Neural progenitor cell (in vitro differentiated cells): ENCODE measurements around the gene ATOH7. TPM values are rescaled to one million over a fixed set of nuclear protein-coding genes. Genes with fewer than 3 reads are reported as not detected.

Experiments
- DNase-seq: peaks from one replicate; pipeline ENCODE4 v3.0.0-alpha.2; 2016; ENCODE audit warnings: low spot score
- H2AFZ ChIP-seq: fragments of 200-600 bp; sonication (generic); replicated peaks from 2 replicates; pipeline ENCODE4 v1.6.1; 2016; ENCODE audit warnings: antibody characterized with exemption
- H3F3A ChIP-seq: fragments of 200-600 bp; sonication (generic); 2 replicates; pipeline ENCODE4 v1.6.1; 2016; ENCODE audit warnings: antibody characterized with exemption, low read depth
- H3K27ac ChIP-seq: fragments of 200-600 bp; sonication (generic); 2 replicates; pipeline ENCODE4 v1.5.1; 2016; ENCODE audit warnings: mild to moderate bottlenecking
- H3K27me3 ChIP-seq: fragments of 200-600 bp; sonication (generic); 2 replicates; pipeline ENCODE4 v1.6.1; 2016; ENCODE audit warnings: mild to moderate bottlenecking, moderate library complexity
- H3K36me3 ChIP-seq: fragments of 200-600 bp; sonication (generic); 2 replicates; pipeline ENCODE4 v1.5.1; 2016
- H3K4me1 ChIP-seq: fragments of 200-600 bp; sonication (generic); 2 replicates; pipeline ENCODE4 v1.6.1; 2016; ENCODE audit warnings: mixed run types
- H3K4me2 ChIP-seq: fragments of 200-600 bp; sonication (generic); 2 replicates; pipeline ENCODE4 v1.6.1; 2016
- H3K4me3 ChIP-seq: fragments of 200-600 bp; sonication (generic); 2 replicates; pipeline ENCODE4 v1.5.1; 2016
- H3K79me2 ChIP-seq: fragments of 200-600 bp; sonication (generic); 2 replicates; pipeline ENCODE4 v1.6.1; 2016; ENCODE audit warnings: low read depth
- H3K9ac ChIP-seq: fragments of 200-600 bp; sonication (generic); 2 replicates; pipeline ENCODE4 v1.6.1; 2016
- H3K9me3 ChIP-seq: fragments of 200-600 bp; sonication (generic); 2 replicates; pipeline ENCODE4 v1.5.1; 2016; ENCODE audit warnings: low read depth
- H4K20me1 ChIP-seq: fragments of 200-600 bp; sonication (generic); 2 replicates; pipeline ENCODE4 v1.6.1; 2016; ENCODE audit warnings: low read depth
- H3K27ac Mint-ChIP-seq: 3 replicates; pipeline ENCODE4 v1.8.0; 2021; ENCODE audit warnings: mixed read lengths
- H3K27me3 Mint-ChIP-seq: 2 replicates; pipeline ENCODE4 v1.8.0; 2022; ENCODE audit warnings: low read depth, mild to moderate bottlenecking, inconsistent platforms, moderate library complexity, mixed read lengths; ENCODE audit not compliant: insufficient read depth
- H3K36me3 Mint-ChIP-seq: 3 replicates; pipeline ENCODE4 v1.8.0; 2021; ENCODE audit warnings: mixed read lengths
- H3K4me1 Mint-ChIP-seq: 3 replicates; pipeline ENCODE4 v1.8.0; 2021; ENCODE audit warnings: mixed read lengths
- H3K4me3 Mint-ChIP-seq: 3 replicates; pipeline ENCODE4 v1.8.0; 2021; ENCODE audit warnings: mild to moderate bottlenecking, moderate library complexity, mixed read lengths
- H3K9me3 Mint-ChIP-seq: 3 replicates; pipeline ENCODE4 v1.8.0; 2020; ENCODE audit warnings: mixed read lengths
- CTCF ChIP-seq: fragments of 200-600 bp; sonication (generic); IDR thresholded peaks from 2 replicates; pipeline ENCODE4 v1.5.1; 2017; ENCODE audit warnings: antibody characterized with exemption, mild to moderate bottlenecking
- EZH2 ChIP-seq: fragments of 200-600 bp; sonication (generic); IDR thresholded peaks from 2 replicates; pipeline ENCODE4 v1.6.1; 2017; ENCODE audit warnings: antibody characterized with exemption, mild to moderate bottlenecking, moderate library complexity
- EZH2phosphoT487 ChIP-seq: fragments of 200-600 bp; sonication (generic); IDR thresholded peaks from 2 replicates; pipeline ENCODE4 v1.6.1; 2017; ENCODE audit warnings: antibody characterized with exemption
- total RNA-seq: library from RNA; depleted of rRNA; stranded (reverse); fragments of >200 nt; gene quantifications from 2 replicates; pipeline ENCODE4 v1.2.3, GENCODE V29; 2015; ENCODE audit warnings: low replicate concordance

Gene ATOH7
- total RNA-seq, 1 donor from 2014 or later, result not detected

GRCh38 chr10:68212721-68213352 lies 19.1 kb downstream of the ATOH7 start:
- Histone ChIP-seq H3K4me1 (peaks cover 5% of the 10 kb centered on the region), H3K9me3 (no peaks in the 10 kb centered on the region), H3K27me3 (no peaks in the 10 kb centered on the region), H3F3A (no peaks in the 10 kb centered on the region), H4K20me1 (no peaks in the 10 kb centered on the region), H3K36me3 (no peaks in the 10 kb centered on the region), H2AFZ (no peak overlapping the region), H3K79me2 (no peaks in the 10 kb centered on the region), H3K4me3 (no peak overlapping the region), H3K27ac (no peak overlapping the region), H3K4me2 (no peak overlapping the region), H3K9ac (no peak overlapping the region)
- Mint-ChIP-seq H3K4me1 (peaks cover 42% of the 10 kb centered on the region), H3K27ac (no peak overlapping the region), H3K36me3 (no peaks in the 10 kb centered on the region), H3K9me3 (peaks cover 2% of the 10 kb centered on the region), H3K4me3 (peak overlapping the region; percentile 18), H3K27me3 (peaks cover 10% of the 10 kb centered on the region)
- DNase-seq, result no peak
- TF ChIP-seq CTCF, result peak; percentile 76
- no peak for TF ChIP-seq EZH2

GRCh38 chr10:68211669-68212068 lies 20.2 kb downstream of the ATOH7 start:
- Mint-ChIP-seq H3K27ac (no peak overlapping the region), H3K4me1 (peaks cover 42% of the 10 kb centered on the region), H3K27me3 (peaks cover 10% of the 10 kb centered on the region), H3K4me3 (no peak overlapping the region), H3K36me3 (no peaks in the 10 kb centered on the region), H3K9me3 (peaks cover 2% of the 10 kb centered on the region)
- Histone ChIP-seq H3K9ac (no peak overlapping the region), H3K36me3 (no peaks in the 10 kb centered on the region), H3F3A (no peaks in the 10 kb centered on the region), H4K20me1 (no peaks in the 10 kb centered on the region), H3K27ac (no peak overlapping the region), H3K4me2 (no peak overlapping the region), H3K79me2 (no peaks in the 10 kb centered on the region), H3K4me3 (no peak overlapping the region), H3K27me3 (no peaks in the 10 kb centered on the region), H3K4me1 (peaks cover 5% of the 10 kb centered on the region), H2AFZ (no peak overlapping the region), H3K9me3 (no peaks in the 10 kb centered on the region)
- no peak for DNase-seq
- TF ChIP-seq EZH2, result no peak
- no peak for TF ChIP-seq CTCF
- no peak for TF ChIP-seq EZH2phosphoT487

GRCh38 chr10:68208424-68209042 lies 23.4 kb downstream of the ATOH7 start:
- Histone ChIP-seq H2AFZ (peak overlapping the region; percentile 99), H3K9me3 (no peaks in the 10 kb centered on the region), H3K4me3 (no peak overlapping the region), H3K27ac (no peak overlapping the region), H3K9ac (no peak overlapping the region), H3K27me3 (no peaks in the 10 kb centered on the region), H4K20me1 (no peaks in the 10 kb centered on the region), H3F3A (no peaks in the 10 kb centered on the region), H3K79me2 (no peaks in the 10 kb centered on the region), H3K4me2 (no peak overlapping the region), H3K36me3 (no peaks in the 10 kb centered on the region), H3K4me1 (peaks cover 5% of the 10 kb centered on the region)
- Mint-ChIP-seq H3K27ac (peak overlapping the region; percentile 48), H3K36me3 (no peaks in the 10 kb centered on the region), H3K4me3 (no peak overlapping the region), H3K9me3 (no peaks in the 10 kb centered on the region), H3K4me1 (peaks cover 24% of the 10 kb centered on the region), H3K27me3 (peaks cover 3% of the 10 kb centered on the region)
- peak; percentile 86 for DNase-seq
- peak; percentile 78 for TF ChIP-seq CTCF
- no peak for TF ChIP-seq EZH2phosphoT487
